HepG2 (cell line): ENCODE results near the gene MYO1B. TPM values are rescaled to one million over a fixed set of nuclear protein-coding genes. Genes with fewer than 3 reads are reported as not detected.

Experiments used
- ATAC-seq: fragments of 200-7000 bp; cut with Tn5 transposase; 3 replicates; pipeline ENCODE4 v1.9.1; 2020; ENCODE audit warnings: mild to moderate bottlenecking, moderate library complexity
- BruUV-seq: library from RNA; stranded (reverse); fragments of 400-500 nt; replicated peaks from 2 replicates; lab custom pipeline; 2021; lab: Mats Ljungman, UMichigan
- CTCF ChIA-PET: fragments of 300-600 bp; formaldehyde crosslinking; extraction: SDS; loops from one replicate; lab custom pipeline; 2021; ENCODE audit warnings: low total read pairs, inconsistent platforms, low intra/inter-chr PET ratio; lab: Yijun Ruan, JAX
- POLR2A ChIA-PET: fragments of 350-600 bp; sonication (Branson Sonifier 250); formaldehyde crosslinking; loops from one replicate; lab custom pipeline; 2020; ENCODE audit warnings: antibody characterized with exemption, inconsistent platforms; lab: Yijun Ruan, JAX
- DNase-seq: peaks from one replicate; pipeline ENCODE4 v3.0.0-alpha.2; 2015; ENCODE audit warnings: low spot score
- FAIRE-seq: peaks from 3 replicates; lab custom pipeline; 2011; peaks lifted over from hg19 to GRCh38; lab: Jason Lieb, UNC
- H2AFZ ChIP-seq: one replicate; pipeline ENCODE4 v1.6.1; 2011; ENCODE audit warnings: low read length, inconsistent platforms
- H3K27ac ChIP-seq: fragments of 300-600 bp; 3 replicates; pipeline ENCODE4 v1.8.0; 2011; ENCODE audit warnings: mixed run types, mild to moderate bottlenecking, mixed read lengths, low read length, inconsistent platforms; ENCODE audit not compliant: insufficient read depth; ENCODE audit errors: extremely low read length
- H3K27me3 ChIP-seq, 2 experiments: fragments of 200-600 bp in 1 of 2; 2 replicates in 1 of 2; 3 replicates in 1 of 2; pipeline versions ENCODE4 v1.6.0 to v1.8.0; 2011; ENCODE audit warnings: low read length in 2 of 2, mild to moderate bottlenecking in 2 of 2, moderate library complexity in 2 of 2, inconsistent platforms in 1 of 2; ENCODE audit not compliant: insufficient read depth in 2 of 2, control insufficient read depth in 1 of 2
- H3K36me3 ChIP-seq, 2 experiments: fragments of 200-600 bp in 1 of 2; replicated peaks in 1 of 2; 2 replicates in 1 of 2; 3 replicates in 1 of 2; pipeline versions ENCODE4 v1.5.1 to v1.8.0; 2011; ENCODE audit warnings: low read length in 2 of 2, inconsistent platforms in 1 of 2; ENCODE audit not compliant: insufficient read depth in 2 of 2, control insufficient read depth in 1 of 2
- H3K4me1 ChIP-seq: 2 replicates; pipeline ENCODE4 v1.5.1; 2012; ENCODE audit warnings: low read length, inconsistent platforms; ENCODE audit not compliant: insufficient read depth
- H3K4me2 ChIP-seq: 2 replicates; pipeline ENCODE4 v1.6.0; 2011; ENCODE audit warnings: low read depth, low read length, inconsistent platforms
- H3K4me3 ChIP-seq, 3 experiments: fragments of 200-600 bp in 1 of 3; sonication (generic), shearing (Covaris generic) in 1 of 3; replicated peaks in 1 of 3; 2 replicates each; pipeline ENCODE4 v1.5.1; 2011 to 2016; ENCODE audit warnings: low read length in 3 of 3, inconsistent platforms in 2 of 3, low read depth in 2 of 3, mild to moderate bottlenecking in 2 of 3, control low read depth in 1 of 3, mixed read lengths in 1 of 3; ENCODE audit not compliant: insufficient read depth in 1 of 3
- H3K79me2 ChIP-seq: one replicate; pipeline ENCODE4 v1.6.1; 2011; ENCODE audit warnings: low read length, inconsistent platforms; ENCODE audit not compliant: insufficient read depth
- H3K9ac ChIP-seq: 2 replicates; pipeline ENCODE4 v1.6.0; 2011; ENCODE audit warnings: mild to moderate bottlenecking, low read depth, low read length, inconsistent platforms; ENCODE audit not compliant: insufficient read depth
- H3K9me3 ChIP-seq: 2 replicates; pipeline ENCODE4 v1.5.1; 2012; ENCODE audit warnings: mild to moderate bottlenecking, low read length
- H4K20me1 ChIP-seq: 2 replicates; pipeline ENCODE4 v1.6.0; 2011; ENCODE audit warnings: inconsistent platforms, mild to moderate bottlenecking, low read length, moderate library complexity; ENCODE audit not compliant: insufficient read depth
- CREB1 ChIP-seq, 2 experiments: fragments of 450-650 bp in 1 of 2; IDR thresholded peaks; 2 replicates each; pipeline ENCODE4 v1.6.1; 2016 to 2017; ENCODE audit warnings: control low read depth in 1 of 2, mild to moderate bottlenecking in 1 of 2, missing compliant biosample characterization in 1 of 2, missing genetic modification characterization in 1 of 2
- GLI4 ChIP-seq: sonication (generic); formaldehyde crosslinking; IDR thresholded peaks from 2 replicates; pipeline ENCODE4 v1.5.1; 2020; ENCODE audit warnings: missing genetic modification reagents, mild to moderate bottlenecking, moderate library complexity, borderline replicate concordance
- GTF2F1 ChIP-seq: fragments of 150-350 bp; IDR thresholded peaks from 2 replicates; pipeline ENCODE4 v1.6.1; 2014; ENCODE audit warnings: low read length
- GTF3A ChIP-seq: sonication (generic); formaldehyde crosslinking; conservative IDR thresholded peaks from 2 replicates; pipeline ENCODE4 v1.4.0; 2020; ENCODE audit warnings: mild to moderate bottlenecking, missing genetic modification reagents
- HDAC1 ChIP-seq: sonication (generic); formaldehyde crosslinking; IDR thresholded peaks from 2 replicates; pipeline ENCODE4 v1.5.1; 2020; ENCODE audit warnings: mild to moderate bottlenecking, missing genetic modification reagents
- HMG20B ChIP-seq: conservative IDR thresholded peaks from 2 replicates; pipeline ENCODE4 v1.6.1; 2016; ENCODE audit warnings: missing genetic modification reagents, missing compliant biosample characterization
- MTA3 ChIP-seq: sonication (generic); formaldehyde crosslinking; IDR thresholded peaks from 2 replicates; pipeline ENCODE4 v1.4.0; 2020; ENCODE audit warnings: missing genetic modification reagents
- NAIF1 ChIP-seq: sonication (generic); formaldehyde crosslinking; IDR thresholded peaks from 2 replicates; pipeline ENCODE4 v1.5.0; 2020; ENCODE audit warnings: mild to moderate bottlenecking, missing genetic modification reagents, borderline replicate concordance
- NCOA2 ChIP-seq: sonication (generic); formaldehyde crosslinking; IDR thresholded peaks from 2 replicates; pipeline ENCODE4 v1.8.0; 2022; ENCODE audit warnings: inconsistent platforms
- NR2F2 ChIP-seq: IDR thresholded peaks from 2 replicates; pipeline ENCODE4 v1.6.1; 2012; ENCODE audit warnings: low read depth, inconsistent platforms, borderline replicate concordance
- SKI ChIP-seq: fragments of 450-650 bp; IDR thresholded peaks from one replicate; pipeline ENCODE4 v1.6.1; 2018; ENCODE audit warnings: mild to moderate bottlenecking; ENCODE audit not compliant: partially characterized antibody
- TBL1XR1 ChIP-seq: fragments of 150-350 bp; IDR thresholded peaks from 2 replicates; pipeline ENCODE4 v1.6.1; 2014; ENCODE audit warnings: borderline replicate concordance, low read length; ENCODE audit not compliant: partially characterized antibody
- THAP11 ChIP-seq: IDR thresholded peaks from 2 replicates; pipeline ENCODE4 v1.6.1; 2016; ENCODE audit warnings: missing biosample characterization, missing genetic modification reagents
- ZNF12 ChIP-seq: sonication (generic); formaldehyde crosslinking; IDR thresholded peaks from 2 replicates; pipeline ENCODE4 v1.5.0; 2020; ENCODE audit warnings: missing genetic modification reagents
- ZNF326 ChIP-seq: sonication (generic); formaldehyde crosslinking; IDR thresholded peaks from 2 replicates; pipeline ENCODE4 v1.4.0; 2020; ENCODE audit warnings: missing genetic modification reagents, borderline replicate concordance
- ZNF496 ChIP-seq: sonication (generic); formaldehyde crosslinking; IDR thresholded peaks from 2 replicates; pipeline ENCODE4 v1.8.1; 2023; ENCODE audit warnings: mild to moderate bottlenecking, moderate library complexity, missing genetic modification reagents; ENCODE audit not compliant: insufficient replicate concordance
- ZNF530 ChIP-seq: sonication (generic); formaldehyde crosslinking; IDR thresholded peaks from 2 replicates; pipeline ENCODE4 v1.5.0; 2020; ENCODE audit warnings: low read depth, mild to moderate bottlenecking, missing genetic modification reagents
- ZNF614 ChIP-seq: IDR thresholded peaks from 2 replicates; pipeline ENCODE4 v1.6.1; 2018; ENCODE audit warnings: missing biosample characterization, missing genetic modification reagents, inconsistent platforms, borderline replicate concordance
- WGBS: methylation state at CpG from one replicate; pipeline ENCODE4 v1.1.6; 2017; ENCODE audit warnings: low lambda C conversion rate; 5-methylcytosine and 5-hydroxymethylcytosine counted together
- in situ Hi-C: cut with HindIII; loops from 2 replicates; pipeline ENCODE4 v1.10.0; 2017; ENCODE audit warnings: low pct_unique_long_range_greater_than_20kb; ENCODE audit not compliant: extremely low pct_ligation_motif_present
- intact Hi-C: fragments of 100-400 bp; cut with micrococcal nuclease; formaldehyde crosslinking; loops from one replicate; pipeline ENCODE4 v1.10.0; 2022; ENCODE audit not compliant: unreplicated experiment
- polyA plus RNA-seq, 8 experiments: library from polyadenylated mRNA; depleted of rRNA in 3 of 8; stranded (reverse) in 7 of 8; unstranded in 1 of 8; fragments of >200 nt; fragmentation: Illumina TruSeq in 4 of 8; extraction: Trizol in 4 of 8; gene quantifications; 2 replicates each; pipeline versions ENCODE4 v1.2.1 to v1.2.3, GENCODE V29; 2011 to 2016; ENCODE audit warnings: low read depth in 4 of 8, missing spikeins in 1 of 8, mixed read lengths in 1 of 8; ENCODE audit not compliant: insufficient read depth in 1 of 8
- total RNA-seq, 5 experiments: library from RNA; depleted of rRNA; stranded (reverse); fragments of >200 nt; fragmentation: Illumina TruSeq; extraction: Trizol; gene quantifications; 2 replicates each; pipeline ENCODE4 v1.2.3, GENCODE V29; 2016; ENCODE audit warnings: low read depth in 1 of 5
- TF ChIP-seq, protein P1 (sequence below): sonication (generic); formaldehyde crosslinking; IDR thresholded peaks from 2 replicates; pipeline ENCODE4 v1.4.0; 2020; ENCODE audit warnings: missing genetic modification reagents
- TF ChIP-seq, protein P2 (sequence below): sonication (generic); formaldehyde crosslinking; IDR thresholded peaks from 2 replicates; pipeline ENCODE4 v1.8.1; 2023; ENCODE audit warnings: missing genetic modification reagents, inconsistent platforms, borderline replicate concordance
- TF ChIP-seq, protein P3 (sequence below): sonication (generic); formaldehyde crosslinking; IDR thresholded peaks from 2 replicates; pipeline ENCODE4 v1.5.1; 2020; ENCODE audit warnings: missing genetic modification reagents, mild to moderate bottlenecking, borderline replicate concordance

The MYO1B gene
- total and polyA plus RNA-seq, 2 of the 13 experiments (the other 11 are each of a cell fraction or from before 2014, with no cell fraction given), result 36.9 to 89.8 TPM

DNA sequence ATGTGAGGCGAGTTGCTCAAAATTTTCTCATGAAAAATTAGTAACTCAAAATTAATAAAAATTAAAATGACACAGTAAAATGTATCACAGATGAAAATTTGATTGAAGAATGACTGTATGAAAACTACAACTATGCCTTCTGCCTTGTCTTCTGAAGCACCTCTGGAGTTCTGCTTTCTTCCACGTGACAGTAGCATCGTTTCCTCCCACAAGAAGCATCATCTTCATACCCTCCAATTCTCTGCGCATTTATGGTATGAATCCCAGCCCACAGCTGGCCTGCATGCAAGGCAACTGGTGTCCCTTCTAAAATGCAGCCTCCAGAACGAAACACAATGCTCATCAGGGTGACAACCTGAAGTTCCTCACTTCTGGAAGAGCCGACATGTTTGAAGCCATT is 189.9 kb downstream of the MYO1B start (continued):
- no peak for TF ChIP-seq SKI
- TF ChIP-seq GTF3A (CRISPR knock-in tag), result no peak
- TF ChIP-seq NCOA2, result no peak
- no peak for TF ChIP-seq ZNF530 (CRISPR knock-in tag)
- TF ChIP-seq HMG20B (CRISPR knock-in tag), result no peak
- TF ChIP-seq TBL1XR1, result no peak
- no peak for TF ChIP-seq MTA3 (CRISPR knock-in tag)
- no peak for TF ChIP-seq ZNF12 (CRISPR knock-in tag)
- no peak for TF ChIP-seq GTF2F1
- no peak for TF ChIP-seq ZNF326 (CRISPR knock-in tag)
- TF ChIP-seq, protein P1, sequence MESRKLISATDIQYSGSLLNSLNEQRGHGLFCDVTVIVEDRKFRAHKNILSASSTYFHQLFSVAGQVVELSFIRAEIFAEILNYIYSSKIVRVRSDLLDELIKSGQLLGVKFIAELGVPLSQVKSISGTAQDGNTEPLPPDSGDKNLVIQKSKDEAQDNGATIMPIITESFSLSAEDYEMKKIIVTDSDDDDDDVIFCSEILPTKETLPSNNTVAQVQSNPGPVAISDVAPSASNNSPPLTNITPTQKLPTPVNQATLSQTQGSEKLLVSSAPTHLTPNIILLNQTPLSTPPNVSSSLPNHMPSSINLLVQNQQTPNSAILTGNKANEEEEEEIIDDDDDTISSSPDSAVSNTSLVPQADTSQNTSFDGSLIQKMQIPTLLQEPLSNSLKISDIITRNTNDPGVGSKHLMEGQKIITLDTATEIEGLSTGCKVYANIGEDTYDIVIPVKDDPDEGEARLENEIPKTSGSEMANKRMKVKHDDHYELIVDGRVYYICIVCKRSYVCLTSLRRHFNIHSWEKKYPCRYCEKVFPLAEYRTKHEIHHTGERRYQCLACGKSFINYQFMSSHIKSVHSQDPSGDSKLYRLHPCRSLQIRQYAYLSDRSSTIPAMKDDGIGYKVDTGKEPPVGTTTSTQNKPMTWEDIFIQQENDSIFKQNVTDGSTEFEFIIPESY, result no peak
- TF ChIP-seq, all 625 proteins: peak for 0

DNA sequence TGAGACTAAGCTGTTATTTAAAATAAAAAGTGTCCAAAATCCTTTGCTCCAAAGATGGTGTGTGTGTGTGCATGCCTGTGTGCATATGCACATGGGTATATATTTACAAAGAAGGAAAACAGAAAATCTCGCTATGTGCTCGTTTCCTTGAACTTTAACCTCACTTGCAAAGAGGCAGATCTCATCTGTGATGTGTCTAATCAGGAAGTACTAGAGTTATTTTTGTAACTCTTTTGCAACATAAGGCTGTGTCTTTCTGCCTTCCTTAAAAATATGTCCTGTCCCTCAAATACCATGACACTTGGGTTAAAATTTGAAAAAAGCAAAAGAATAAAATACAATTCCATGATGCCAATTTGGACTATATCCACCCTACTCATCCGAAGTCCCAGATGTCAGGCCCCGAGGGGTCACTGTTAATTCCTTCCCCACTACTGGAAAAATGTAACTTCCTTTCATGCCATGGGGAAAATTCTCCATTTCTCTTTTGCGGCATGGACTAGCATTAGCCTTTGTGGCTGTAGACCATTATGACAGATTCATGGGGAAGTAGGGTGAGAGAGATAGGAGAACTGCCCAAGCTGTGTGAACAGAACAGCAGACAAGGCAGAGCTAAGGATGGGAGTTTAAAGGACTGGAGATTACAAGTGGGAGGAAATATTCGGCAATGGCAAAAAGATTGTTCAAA is 191.3 kb downstream of the MYO1B start:
- 0 out of 5 replicates have a peak, but pooled peaks cover 2 to 5% of the 10 kb centered on the region in 2 experiments for H3K27me3 ChIP-seq
- H3K4me1 ChIP-seq, result peaks cover 40% of the 10 kb centered on the region
- 30% methylated on average over 6 of the region's 6 CpGs for WGBS
- no peaks in the 10 kb centered on the region for H3K79me2 ChIP-seq
- POLR2A ChIA-PET, result no interaction called here
- no peak overlapping the region for H2AFZ ChIP-seq
- no peaks in the 10 kb centered on the region for H4K20me1 ChIP-seq
- peak; percentile 59 for FAIRE-seq
- peak; percentile 68 for DNase-seq
- in situ Hi-C loops, result no loop called here
- intact Hi-C loops, result no loop called here
- H3K4me2 ChIP-seq, result peak overlapping the region; percentile 9
- BruUV-seq, result no TSS peak
- no peak overlapping the region for H3K4me3 ChIP-seq
- no peaks in the 10 kb centered on the region for H3K36me3 ChIP-seq
- no peaks in the 10 kb centered on the region for H3K9me3 ChIP-seq
- CTCF ChIA-PET, result no interaction called here
- ATAC-seq, result peak; percentile 73
- no peak overlapping the region for H3K9ac ChIP-seq
- H3K27ac ChIP-seq, result peak overlapping the region; percentile 12
- TF ChIP-seq GLI4 (no peak), CREB1 (IDR thresholded peaks at IDR 0.05) (no peak), CREB1 (CRISPR knock-in tag; IDR thresholded peaks at IDR 0.05) (peak; percentile 70), NAIF1 (no peak), THAP11 (0 out of 2 replicates have a peak, but pooled peaks have one; percentile 29), NR2F2 (peak; percentile 53; the same call in 1 of the 2 replicates), HDAC1 (CRISPR knock-in tag) (peak; percentile 44; the same call in 1 of the 2 replicates), ZNF614 (CRISPR knock-in tag) (0 out of 2 replicates have a peak, but pooled peaks have one; percentile 36), ZNF496 (no peak)
- TF ChIP-seq, protein P2, sequence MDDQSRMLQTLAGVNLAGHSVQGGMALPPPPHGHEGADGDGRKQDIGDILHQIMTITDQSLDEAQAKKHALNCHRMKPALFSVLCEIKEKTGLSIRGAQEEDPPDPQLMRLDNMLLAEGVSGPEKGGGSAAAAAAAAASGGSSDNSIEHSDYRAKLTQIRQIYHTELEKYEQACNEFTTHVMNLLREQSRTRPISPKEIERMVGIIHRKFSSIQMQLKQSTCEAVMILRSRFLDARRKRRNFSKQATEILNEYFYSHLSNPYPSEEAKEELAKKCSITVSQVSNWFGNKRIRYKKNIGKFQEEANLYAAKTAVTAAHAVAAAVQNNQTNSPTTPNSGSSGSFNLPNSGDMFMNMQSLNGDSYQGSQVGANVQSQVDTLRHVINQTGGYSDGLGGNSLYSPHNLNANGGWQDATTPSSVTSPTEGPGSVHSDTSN (CRISPR knock-in tag), result no peak
- TF ChIP-seq, protein P3, sequence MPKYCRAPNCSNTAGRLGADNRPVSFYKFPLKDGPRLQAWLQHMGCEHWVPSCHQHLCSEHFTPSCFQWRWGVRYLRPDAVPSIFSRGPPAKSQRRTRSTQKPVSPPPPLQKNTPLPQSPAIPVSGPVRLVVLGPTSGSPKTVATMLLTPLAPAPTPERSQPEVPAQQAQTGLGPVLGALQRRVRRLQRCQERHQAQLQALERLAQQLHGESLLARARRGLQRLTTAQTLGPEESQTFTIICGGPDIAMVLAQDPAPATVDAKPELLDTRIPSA (CRISPR knock-in tag), result no peak
